SK-N-SH treated with all-trans-retinoic acid at 6 μM for 48 hours (cell line): ENCODE measurements around the gene PNN.
"Not testable (repeated sequence)": the region's sequence is repeated elsewhere in the genome, so short reads cannot be mapped to it uniquely, and the experiment has no call there.

Experiments
- ARNTL ChIP-seq: fragments of 450-650 bp; formaldehyde crosslinking; IDR thresholded peaks from 2 replicates; pipeline ENCODE4 v1.5.0; 2020; ENCODE audit warnings: low read depth, mild to moderate bottlenecking, moderate library complexity, borderline replicate concordance
- CSDC2 ChIP-seq: fragments of 250-450 bp; sonication (Bioruptor Pico); IDR thresholded peaks from 2 replicates; pipeline ENCODE4 v1.5.0; 2020; ENCODE audit warnings: mild to moderate bottlenecking, moderate library complexity
- RARB ChIP-seq: fragments of 250-450 bp; sonication (Bioruptor Pico); IDR thresholded peaks from 2 replicates; pipeline ENCODE4 v1.8.0; 2021; ENCODE audit warnings: mild to moderate bottlenecking, moderate library complexity
- ZFP3 ChIP-seq: fragments of 250-450 bp; sonication (Bioruptor Pico); IDR thresholded peaks from 2 replicates; pipeline ENCODE4 v1.5.0; 2020; ENCODE audit warnings: mild to moderate bottlenecking, moderate library complexity
- TF ChIP-seq, protein P1 (sequence below): fragments of 250-450 bp; sonication (Bioruptor Pico); IDR thresholded peaks from 2 replicates; pipeline ENCODE4 v1.5.0; 2020; ENCODE audit warnings: mild to moderate bottlenecking, moderate library complexity

DNA sequence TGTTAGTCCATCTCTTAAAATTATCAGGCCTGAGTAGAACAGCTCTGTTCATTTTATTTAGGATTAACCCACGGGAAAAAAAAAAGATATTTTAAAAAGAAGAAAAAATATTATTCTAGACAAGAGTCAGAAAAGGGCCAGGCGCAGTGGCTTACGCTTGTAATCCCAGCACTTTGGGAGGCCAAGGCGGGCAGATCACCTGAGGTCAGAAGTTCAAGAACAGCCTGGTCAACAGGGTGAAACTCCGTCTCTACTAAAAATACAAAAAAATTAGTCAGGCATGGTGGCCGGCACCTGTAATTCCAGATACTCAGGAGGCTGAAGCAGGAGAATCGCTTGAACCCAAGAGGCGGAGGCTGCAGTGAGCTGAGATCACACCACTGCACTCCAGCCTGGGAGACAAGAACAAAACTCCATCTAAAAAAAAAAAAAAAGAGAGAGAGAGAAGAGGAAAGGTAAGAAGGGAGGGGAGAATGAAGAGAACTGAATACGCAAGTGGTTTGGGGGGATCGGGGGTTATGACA lies 7.2 kb upstream of the PNN start:
- TF ChIP-seq ARNTL (CRISPR knock-in tag); CSDC2; RARB (CRISPR knock-in tag); ZFP3 (CRISPR knock-in tag): not testable (repeated sequence)
- TF ChIP-seq, protein P1, sequence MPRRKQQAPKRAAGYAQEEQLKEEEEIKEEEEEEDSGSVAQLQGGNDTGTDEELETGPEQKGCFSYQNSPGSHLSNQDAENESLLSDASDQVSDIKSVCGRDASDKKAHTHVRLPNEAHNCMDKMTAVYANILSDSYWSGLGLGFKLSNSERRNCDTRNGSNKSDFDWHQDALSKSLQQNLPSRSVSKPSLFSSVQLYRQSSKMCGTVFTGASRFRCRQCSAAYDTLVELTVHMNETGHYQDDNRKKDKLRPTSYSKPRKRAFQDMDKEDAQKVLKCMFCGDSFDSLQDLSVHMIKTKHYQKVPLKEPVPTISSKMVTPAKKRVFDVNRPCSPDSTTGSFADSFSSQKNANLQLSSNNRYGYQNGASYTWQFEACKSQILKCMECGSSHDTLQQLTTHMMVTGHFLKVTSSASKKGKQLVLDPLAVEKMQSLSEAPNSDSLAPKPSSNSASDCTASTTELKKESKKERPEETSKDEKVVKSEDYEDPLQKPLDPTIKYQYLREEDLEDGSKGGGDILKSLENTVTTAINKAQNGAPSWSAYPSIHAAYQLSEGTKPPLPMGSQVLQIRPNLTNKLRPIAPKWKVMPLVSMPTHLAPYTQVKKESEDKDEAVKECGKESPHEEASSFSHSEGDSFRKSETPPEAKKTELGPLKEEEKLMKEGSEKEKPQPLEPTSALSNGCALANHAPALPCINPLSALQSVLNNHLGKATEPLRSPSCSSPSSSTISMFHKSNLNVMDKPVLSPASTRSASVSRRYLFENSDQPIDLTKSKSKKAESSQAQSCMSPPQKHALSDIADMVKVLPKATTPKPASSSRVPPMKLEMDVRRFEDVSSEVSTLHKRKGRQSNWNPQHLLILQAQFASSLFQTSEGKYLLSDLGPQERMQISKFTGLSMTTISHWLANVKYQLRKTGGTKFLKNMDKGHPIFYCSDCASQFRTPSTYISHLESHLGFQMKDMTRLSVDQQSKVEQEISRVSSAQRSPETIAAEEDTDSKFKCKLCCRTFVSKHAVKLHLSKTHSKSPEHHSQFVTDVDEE (CRISPR knock-in tag): not testable (repeated sequence)
